Adipocyte (in vitro differentiated cells): ENCODE measurements around the gene RARG.

Experiments used
- DNase-seq: peaks from one replicate; pipeline ENCODE4 v3.0.0-alpha.2; 2015; ENCODE audit warnings: low read depth
- H3K27me3 ChIP-seq: replicated peaks from 2 replicates; pipeline ENCODE4 v1.7.0; 2013; ENCODE audit warnings: mild to moderate bottlenecking, low read length, moderate library complexity; ENCODE audit not compliant: control insufficient read depth, insufficient read depth
- H3K36me3 ChIP-seq: 2 replicates; pipeline ENCODE4 v1.7.0; 2013; ENCODE audit warnings: low read length, mild to moderate bottlenecking, moderate library complexity; ENCODE audit not compliant: control insufficient read depth, insufficient read depth, severe bottlenecking
- H3K4me1 ChIP-seq: 2 replicates; pipeline ENCODE4 v1.7.0; 2013; ENCODE audit warnings: mild to moderate bottlenecking, low read length, moderate library complexity; ENCODE audit not compliant: control insufficient read depth, insufficient read depth
- H3K4me3 ChIP-seq: 2 replicates; pipeline ENCODE4 v1.7.0; 2013; ENCODE audit warnings: mild to moderate bottlenecking, low read length, moderate library complexity
- H3K9ac ChIP-seq: 2 replicates; pipeline ENCODE4 v1.7.0; 2013; ENCODE audit warnings: mild to moderate bottlenecking, low read length, moderate library complexity
- H3K9me3 ChIP-seq: 2 replicates; pipeline ENCODE4 v1.7.0; 2013; ENCODE audit warnings: mild to moderate bottlenecking, low read length, moderate library complexity; ENCODE audit not compliant: control insufficient read depth

The RARG gene

DNA sequence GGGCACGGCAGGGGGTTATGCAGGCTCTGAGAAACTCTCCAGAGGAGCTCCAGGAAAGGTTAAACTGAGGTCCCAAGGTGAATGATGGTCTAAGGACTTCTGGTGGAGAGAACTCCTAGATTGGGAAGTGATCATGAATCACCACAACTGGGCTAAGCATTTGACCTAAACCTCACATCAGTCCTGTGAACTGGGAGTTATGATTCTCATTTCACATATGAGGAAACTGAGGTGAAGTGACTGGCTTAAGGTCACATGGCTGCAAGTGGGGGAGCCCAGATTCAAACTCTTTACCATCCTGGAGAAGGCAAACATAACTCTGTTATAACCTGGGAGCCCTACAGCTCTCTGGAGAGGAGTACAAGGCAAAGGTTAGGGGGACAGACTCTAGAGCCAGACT is 4.2 kb downstream of the RARG start:
- Histone ChIP-seq H3K4me3 (no peak overlapping the region), H3K36me3 (no peaks in the 10 kb centered on the region), H3K4me1 (peaks cover 33% of the 10 kb centered on the region), H3K27me3 (no peaks in the 10 kb centered on the region), H3K9ac (no peak overlapping the region), H3K9me3 (no peaks in the 10 kb centered on the region)
- DNase-seq, result no peak

DNA sequence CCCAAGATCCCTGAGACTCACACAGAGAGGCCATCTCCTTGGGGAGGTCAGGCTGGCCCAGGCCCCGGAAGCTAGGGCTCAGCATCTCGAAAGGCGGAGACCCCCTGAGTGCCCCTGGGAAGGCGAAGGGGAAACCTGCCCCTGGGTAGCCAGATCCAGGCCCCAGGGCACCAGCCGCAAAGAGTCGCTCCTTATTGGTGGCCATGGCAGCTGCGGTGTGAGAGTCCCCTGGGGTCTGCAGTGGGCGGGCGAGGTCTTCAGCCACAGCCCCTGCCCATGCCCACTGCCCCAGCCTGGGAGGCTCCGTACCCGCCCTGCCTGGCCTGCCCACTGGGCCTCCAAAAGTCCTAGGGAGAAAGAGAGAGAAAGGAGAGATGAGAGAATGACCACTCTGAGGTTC is 4.7 kb downstream of the RARG start:
- Histone ChIP-seq H3K9ac (no peak overlapping the region), H3K27me3 (no peaks in the 10 kb centered on the region), H3K4me3 (no peak overlapping the region)

DNA sequence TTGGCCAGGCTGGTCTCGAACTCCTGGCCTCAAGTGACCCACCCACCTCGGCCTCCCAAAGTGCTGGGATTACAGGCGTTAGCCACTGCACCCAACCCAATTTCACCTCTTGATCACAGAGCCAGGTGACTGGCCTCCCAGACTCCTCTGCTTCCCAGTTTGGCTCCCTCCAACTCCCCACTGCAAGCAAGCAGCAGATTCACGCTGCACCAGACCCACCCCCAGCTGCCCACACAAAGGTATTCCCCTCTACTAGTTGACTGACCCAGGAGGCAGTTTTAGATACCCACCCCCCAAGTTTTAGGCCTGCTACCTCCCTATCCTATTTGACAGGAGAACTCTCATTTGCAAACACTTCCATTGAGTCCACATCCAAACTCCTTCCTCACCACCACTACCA is 5.2 kb downstream of the RARG start:
- H3K9me3 ChIP-seq, result no peaks in the 10 kb centered on the region
- H3K4me3 ChIP-seq, result no peak overlapping the region
- H3K36me3 ChIP-seq, result no peaks in the 10 kb centered on the region
- H3K4me1 ChIP-seq, result peaks cover 36% of the 10 kb centered on the region
- H3K27me3 ChIP-seq, result no peaks in the 10 kb centered on the region
- no peak overlapping the region for H3K9ac ChIP-seq
- no peak for DNase-seq

More for the DNA sequence above, 4.7 kb downstream of the RARG start:
- Histone ChIP-seq H3K4me1 (peaks cover 34% of the 10 kb centered on the region), H3K9me3 (no peaks in the 10 kb centered on the region), H3K36me3 (no peaks in the 10 kb centered on the region)
- DNase-seq, result no peak

DNA sequence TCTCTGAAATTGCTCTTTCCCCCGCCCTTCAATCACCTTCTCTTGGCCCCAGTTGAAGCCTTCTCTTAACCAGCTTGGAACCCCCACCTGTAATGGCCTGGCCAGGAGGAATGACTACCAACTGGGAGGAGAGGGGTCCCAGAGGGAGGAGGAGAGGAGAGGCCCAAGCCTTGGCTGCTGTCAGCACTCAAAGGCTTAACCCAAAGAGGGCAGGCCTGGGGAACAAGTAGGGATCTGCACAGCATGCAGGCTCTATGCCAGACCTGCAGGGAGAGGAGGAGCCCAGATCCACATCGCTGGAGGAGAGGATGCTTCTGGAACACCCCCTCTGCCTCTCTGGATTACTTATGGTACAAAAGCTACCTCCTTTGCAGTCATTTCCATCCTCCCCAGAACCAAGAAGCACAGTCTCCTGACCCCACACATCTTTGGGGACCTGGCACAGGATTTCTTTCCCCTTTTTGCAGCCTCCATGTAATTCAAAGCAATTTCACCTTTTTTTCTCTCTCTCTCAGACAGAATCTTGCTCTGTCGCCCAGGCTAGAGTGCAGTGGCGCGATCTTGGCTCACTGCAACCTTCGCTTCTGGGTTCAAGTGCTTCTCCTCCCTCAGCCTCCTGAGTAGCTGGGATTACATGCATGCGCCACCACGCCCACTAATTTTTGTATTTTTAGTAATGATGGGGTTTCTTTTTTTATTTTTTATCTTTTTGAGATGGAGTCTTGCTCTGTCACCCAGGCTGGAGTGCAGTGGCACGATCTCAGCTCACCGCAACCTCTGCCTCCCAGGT is 6.2 kb downstream of the RARG start:
- no peak overlapping the region for H3K4me3 ChIP-seq
- peak; percentile 35 for DNase-seq
- H3K9me3 ChIP-seq, result no peaks in the 10 kb centered on the region
- peaks cover 30% of the 10 kb centered on the region for H3K4me1 ChIP-seq
- H3K36me3 ChIP-seq, result no peaks in the 10 kb centered on the region
- no peaks in the 10 kb centered on the region for H3K27me3 ChIP-seq
- no peak overlapping the region for H3K9ac ChIP-seq

DNA sequence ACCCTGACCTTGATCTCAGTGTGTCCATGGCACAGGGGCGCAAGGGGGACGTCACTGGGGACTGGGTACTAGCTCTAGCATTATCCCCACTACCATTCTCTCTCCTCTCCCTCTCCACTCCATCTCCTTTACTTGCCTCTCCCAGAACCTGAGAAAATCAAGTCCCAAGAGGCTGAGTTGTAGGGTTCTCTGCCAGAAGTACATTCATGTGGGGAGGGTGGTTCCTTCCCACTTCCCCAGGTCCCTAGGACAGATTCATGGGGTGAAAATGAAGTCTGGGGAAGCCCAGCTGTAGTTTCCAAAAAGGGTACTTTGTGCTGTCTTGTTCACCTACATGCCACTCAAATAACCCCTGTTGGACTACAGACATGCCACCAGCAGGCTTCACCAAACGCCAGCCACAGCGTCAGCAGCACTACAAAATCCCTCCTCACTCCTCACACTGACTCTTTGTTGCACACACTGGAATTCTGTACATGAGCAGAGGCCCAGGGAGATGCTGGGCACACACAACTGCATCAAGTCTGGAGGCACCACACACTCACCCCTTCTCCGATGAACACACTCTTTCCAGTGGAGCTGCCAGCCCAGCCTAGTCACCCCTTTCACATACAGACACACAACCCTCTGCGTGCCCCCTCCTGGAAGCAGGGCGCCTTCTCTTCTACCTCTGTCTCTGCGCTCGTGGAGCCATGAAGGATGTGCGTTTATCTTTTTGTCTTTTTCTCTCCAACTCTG is 6.9 kb downstream of the RARG start:
- no peaks in the 10 kb centered on the region for H3K36me3 ChIP-seq
- H3K27me3 ChIP-seq, result no peaks in the 10 kb centered on the region
- H3K4me1 ChIP-seq, result peaks cover 29% of the 10 kb centered on the region
- H3K9ac ChIP-seq, result no peak overlapping the region
- H3K4me3 ChIP-seq, result no peak overlapping the region
- DNase-seq, result peak; percentile 45
- H3K9me3 ChIP-seq, result no peaks in the 10 kb centered on the region

DNA sequence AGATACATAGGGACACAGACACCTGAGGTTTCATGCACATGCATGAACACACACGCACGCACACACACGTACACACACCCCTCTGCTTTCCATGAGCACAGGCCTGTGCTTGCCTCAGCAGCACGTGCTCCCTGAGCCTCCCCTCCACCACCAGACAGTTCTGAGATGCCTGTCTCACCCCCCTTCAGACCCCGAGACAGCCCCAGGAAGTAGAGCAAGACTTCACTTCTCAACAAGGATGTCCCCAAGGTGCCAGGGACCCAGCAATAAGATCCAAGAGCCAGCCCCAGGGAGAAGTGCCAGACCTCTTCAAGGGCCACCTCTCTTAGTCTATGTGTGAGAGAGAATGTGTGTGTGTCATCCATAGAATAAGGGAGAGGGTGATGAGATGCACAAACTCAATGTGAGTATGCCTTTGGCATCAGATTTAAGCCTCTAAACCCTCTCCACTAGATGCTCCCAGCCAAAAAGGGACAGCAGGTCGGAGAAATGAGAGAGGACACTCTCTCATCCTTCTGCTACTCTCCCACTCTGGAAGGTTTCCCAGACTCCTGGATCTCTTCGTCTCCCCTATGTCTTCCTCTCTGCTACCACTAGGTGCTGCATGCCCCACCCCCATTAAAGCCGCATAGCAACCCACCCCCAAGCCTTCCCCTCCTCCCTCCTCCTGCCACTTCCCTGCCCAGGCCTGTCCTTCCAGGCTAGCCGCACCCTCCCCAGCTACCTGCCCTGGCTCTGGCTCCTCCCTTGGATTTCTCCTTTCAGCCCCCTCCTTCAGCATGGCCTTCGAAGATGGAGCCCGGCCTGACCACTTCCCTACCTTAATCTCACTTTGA is 7.7 kb downstream of the RARG start:
- Histone ChIP-seq H3K4me3 (no peak overlapping the region), H3K9ac (peak overlapping the region; percentile 77), H3K9me3 (no peaks in the 10 kb centered on the region), H3K4me1 (peaks cover 29% of the 10 kb centered on the region), H3K27me3 (no peaks in the 10 kb centered on the region), H3K36me3 (no peaks in the 10 kb centered on the region)
- DNase-seq, result peak; percentile 42

DNA sequence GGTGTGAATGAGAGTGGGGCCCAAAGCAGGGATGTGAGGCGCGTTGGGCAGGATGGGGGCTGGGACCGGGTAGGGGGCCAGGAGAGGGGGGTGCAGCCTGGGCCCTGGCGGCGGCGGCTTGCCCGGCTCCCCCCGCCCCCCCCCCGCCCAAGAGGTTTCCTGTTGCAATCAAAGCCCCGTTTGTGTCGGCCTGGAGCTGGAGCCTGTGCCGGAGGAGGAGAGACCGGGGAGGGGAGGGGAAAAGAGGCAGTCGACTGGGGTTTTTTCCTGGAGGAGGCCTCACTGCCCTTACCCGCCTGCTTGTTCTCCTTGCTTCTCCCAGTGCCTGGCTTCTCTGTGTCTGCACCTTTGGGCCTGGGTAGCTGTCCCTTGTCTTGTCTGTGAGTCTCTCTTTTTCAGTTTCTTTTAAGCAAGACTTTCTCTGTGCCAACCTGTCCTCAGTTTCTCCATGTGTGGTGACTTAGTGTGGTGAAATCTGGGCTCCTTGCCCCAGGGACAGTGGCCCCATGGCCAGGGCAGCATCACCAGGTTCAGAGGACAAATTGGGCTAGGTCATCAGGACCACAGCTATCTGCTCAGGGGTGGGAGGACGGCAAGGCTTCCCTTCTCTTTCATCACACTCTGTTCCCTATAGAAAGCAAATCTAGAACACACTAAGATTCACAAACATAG is 8.5 kb downstream of the RARG start:
- Histone ChIP-seq H3K36me3 (no peaks in the 10 kb centered on the region), H3K9me3 (no peaks in the 10 kb centered on the region), H3K9ac (peak overlapping the region; percentile 77), H3K27me3 (no peaks in the 10 kb centered on the region), H3K4me3 (peak overlapping the region; percentile 29), H3K4me1 (peaks cover 29% of the 10 kb centered on the region)
- DNase-seq, result peak; percentile 85

DNA sequence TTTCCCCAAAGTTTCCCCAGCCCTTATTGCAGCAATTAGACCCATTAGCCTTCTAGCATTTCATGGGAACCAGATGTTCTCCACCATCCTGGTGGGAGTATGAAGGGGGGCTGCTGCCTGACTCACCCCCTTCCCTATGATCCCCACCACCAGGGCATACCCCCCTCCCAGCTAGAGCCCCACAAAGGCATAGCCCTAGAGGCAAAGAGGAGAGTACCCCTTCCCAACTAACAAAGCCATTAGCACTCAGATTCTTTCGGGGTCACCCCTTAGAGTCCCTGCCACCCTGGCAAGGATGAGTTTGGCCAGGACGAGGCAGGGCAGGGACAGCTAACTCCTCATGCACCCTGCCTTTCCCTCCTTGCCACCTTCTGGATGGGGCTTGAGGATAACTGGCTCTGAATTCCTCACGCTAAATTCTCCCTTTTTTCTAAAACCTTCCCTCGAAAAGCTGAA is 9.2 kb downstream of the RARG start:
- no peak overlapping the region for H3K4me3 ChIP-seq
- peak overlapping the region; percentile 29 for H3K9ac ChIP-seq
- peak; percentile 56 for DNase-seq
- H3K36me3 ChIP-seq, result no peaks in the 10 kb centered on the region
- no peaks in the 10 kb centered on the region for H3K27me3 ChIP-seq
- no peaks in the 10 kb centered on the region for H3K9me3 ChIP-seq
- H3K4me1 ChIP-seq, result peaks cover 36% of the 10 kb centered on the region

DNA sequence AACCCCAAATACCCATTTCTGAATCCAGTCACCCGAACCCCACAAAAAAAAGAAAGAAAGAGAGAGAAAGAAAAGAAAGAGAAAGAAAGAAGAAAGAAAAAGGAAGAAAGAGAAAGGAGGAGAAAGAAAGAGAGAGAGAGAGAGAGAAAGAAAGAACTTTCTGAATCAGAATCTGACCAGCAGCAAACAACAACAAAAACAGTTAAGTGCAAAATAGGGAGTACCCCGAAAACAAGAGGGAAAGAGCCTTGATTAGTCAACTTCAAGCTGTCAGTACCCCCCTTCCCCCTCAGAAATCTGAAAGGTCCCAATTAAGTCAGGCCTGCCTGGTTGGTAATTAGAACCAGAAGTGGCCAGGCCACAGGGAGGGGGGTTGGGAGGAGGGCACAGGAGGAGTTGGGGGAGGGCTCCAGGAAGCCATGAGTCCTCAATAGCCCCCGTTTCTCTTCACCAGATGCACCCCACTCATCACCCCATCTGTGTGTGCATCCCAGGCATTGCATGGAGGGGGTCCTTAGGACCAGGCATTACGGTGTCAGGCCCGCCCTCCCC is 9.8 kb downstream of the RARG start:
- Histone ChIP-seq H3K9ac (peak overlapping the region; percentile 85), H3K4me3 (peak overlapping the region; percentile 59), H3K4me1 (peaks cover 42% of the 10 kb centered on the region), H3K27me3 (no peaks in the 10 kb centered on the region), H3K36me3 (no peaks in the 10 kb centered on the region), H3K9me3 (no peaks in the 10 kb centered on the region)
- peak; percentile 80 for DNase-seq

DNA sequence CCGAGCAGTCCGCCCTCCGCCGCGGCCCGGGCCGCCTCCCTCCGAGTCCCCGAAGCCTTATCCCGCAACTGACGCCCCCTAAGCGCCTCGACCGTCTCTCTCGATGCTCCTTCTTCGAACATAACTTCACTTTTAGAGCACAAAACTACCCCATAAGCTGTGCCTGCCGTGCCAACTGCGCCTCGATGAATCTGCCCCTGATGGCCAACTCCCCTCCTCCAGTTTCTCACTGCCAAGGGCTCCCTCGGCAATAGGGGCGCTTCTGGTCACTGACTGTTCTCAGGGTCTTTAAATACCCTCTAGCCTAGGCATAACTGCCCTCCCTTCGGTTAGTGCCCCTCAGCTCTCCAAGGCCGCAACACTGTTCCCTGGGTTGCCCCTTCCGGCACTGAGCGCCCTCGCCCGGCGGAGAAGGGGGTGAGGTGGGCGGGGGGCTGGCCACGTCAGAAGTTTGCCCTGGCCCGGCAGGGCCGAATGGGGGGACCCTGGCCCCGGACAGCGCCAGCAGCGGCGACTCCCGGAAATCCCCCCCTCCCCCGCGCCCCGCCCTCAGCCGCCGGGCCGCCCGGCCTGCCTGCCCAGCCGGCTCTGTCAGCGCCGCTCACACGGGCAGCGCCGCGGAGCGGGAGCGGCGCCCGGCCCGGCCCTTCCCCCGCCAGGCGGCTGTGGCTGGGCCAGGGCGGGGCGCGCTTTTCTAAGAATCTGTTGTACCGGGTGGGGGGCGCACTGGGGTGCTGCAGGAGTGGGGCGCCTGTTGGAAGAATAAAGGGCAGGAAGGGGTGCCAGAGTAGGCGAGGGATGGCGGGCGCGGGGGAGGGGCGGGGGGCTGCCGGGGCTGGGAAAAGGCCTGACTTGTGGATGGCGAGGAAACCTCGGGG is 10.6 kb downstream of the RARG start:
- DNase-seq, result peak; percentile 89
- Histone ChIP-seq H3K9ac (peak overlapping the region; percentile 99), H3K4me1 (peaks cover 49% of the 10 kb centered on the region)

More for the DNA sequence above, 10.6 kb downstream of the RARG start:
- Histone ChIP-seq H3K4me3 (peak overlapping the region; percentile 90), H3K27me3 (no peaks in the 10 kb centered on the region), H3K36me3 (no peaks in the 10 kb centered on the region), H3K9me3 (no peaks in the 10 kb centered on the region)
